Progenitor cell of endocrine pancreas (in vitro differentiated cells): ENCODE results near the gene CACNA1E. TPM values are rescaled to one million over a fixed set of nuclear protein-coding genes. Genes with fewer than 3 reads are reported as not detected.

ENCODE experiments used
- DNase-seq: peaks from one replicate; pipeline ENCODE4 v3.0.0; 2021; ENCODE audit warnings: low spot score; ENCODE audit not compliant: unreplicated experiment
- H3K27ac Mint-ChIP-seq: 2 replicates; pipeline ENCODE4 v1.8.0; 2021; ENCODE audit warnings: mild to moderate bottlenecking, moderate library complexity, mixed read lengths
- H3K27me3 Mint-ChIP-seq: 2 replicates; pipeline ENCODE4 v1.8.0; 2021; ENCODE audit warnings: mixed read lengths
- H3K36me3 Mint-ChIP-seq: 2 replicates; pipeline ENCODE4 v1.8.0; 2022; ENCODE audit warnings: mixed read lengths; ENCODE audit not compliant: insufficient read depth
- H3K4me1 Mint-ChIP-seq: 2 replicates; pipeline ENCODE4 v1.8.0; 2021; ENCODE audit warnings: low read depth, mixed read lengths
- H3K4me3 Mint-ChIP-seq: 2 replicates; pipeline ENCODE4 v1.8.0; 2021; ENCODE audit warnings: low read depth, mild to moderate bottlenecking, moderate library complexity, mixed read lengths
- H3K9me3 Mint-ChIP-seq: 2 replicates; pipeline ENCODE4 v1.8.0; 2021; ENCODE audit warnings: low read depth, mixed read lengths
- CTCF ChIP-seq: fragments of 200-600 bp; sonication (generic); IDR thresholded peaks from one replicate; pipeline ENCODE4 v1.5.0; 2021; ENCODE audit warnings: antibody characterized with exemption, mild to moderate bottlenecking; ENCODE audit not compliant: unreplicated experiment
- total RNA-seq: library from RNA; stranded (reverse); gene quantifications from 2 replicates; pipeline ENCODE4 v1.2.1, GENCODE V29; 2021

Gene CACNA1E
- total RNA-seq, 1 donor from 2014 or later, result 0.55 TPM

GRCh38 chr1:181497870-181498269, 14.6 kb downstream of the CACNA1E start:
- Mint-ChIP-seq H3K27ac (no peak overlapping the region), H3K9me3 (no peaks in the 10 kb centered on the region), H3K4me1 (peaks cover 9% of the 10 kb centered on the region), H3K36me3 (no peaks in the 10 kb centered on the region), H3K4me3 (no peak overlapping the region), H3K27me3 (peaks cover 22% of the 10 kb centered on the region)
- DNase-seq, result no peak
- TF ChIP-seq CTCF, result no peak

DNA sequence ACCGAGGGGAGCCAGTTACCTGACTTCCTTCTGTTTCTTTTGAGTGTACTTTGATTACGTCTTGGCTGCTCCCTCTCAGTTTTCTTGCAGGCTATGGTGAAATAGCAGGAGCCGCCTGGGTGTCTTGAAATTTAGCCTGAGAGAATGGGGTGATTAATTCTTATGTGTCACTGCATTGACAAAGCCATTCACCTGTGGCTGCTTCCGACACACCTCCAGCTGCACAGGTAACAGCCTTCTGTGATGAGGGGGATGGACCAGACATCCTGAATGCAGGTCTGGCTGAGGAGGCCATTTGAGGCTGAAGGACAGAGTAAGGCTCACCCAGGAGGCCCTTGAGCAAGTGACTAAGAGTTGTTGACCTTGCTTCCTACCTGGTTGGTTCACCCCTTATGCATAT, 16.5 kb downstream of the CACNA1E start:
- H3K27ac Mint-ChIP-seq, result no peak overlapping the region
- DNase-seq, result no peak
- no peak for TF ChIP-seq CTCF
- peaks cover 18% of the 10 kb centered on the region for H3K27me3 Mint-ChIP-seq
- peaks cover 11% of the 10 kb centered on the region for H3K4me1 Mint-ChIP-seq
- no peak overlapping the region for H3K4me3 Mint-ChIP-seq
- H3K36me3 Mint-ChIP-seq, result no peaks in the 10 kb centered on the region
- H3K9me3 Mint-ChIP-seq, result no peaks in the 10 kb centered on the region

- Mint-ChIP-seq H3K9me3 (no peaks in the 10 kb centered on the region), H3K36me3 (no peaks in the 10 kb centered on the region), H3K27me3 (peaks cover 18% of the 10 kb centered on the region), H3K27ac (no peak overlapping the region), H3K4me3 (no peak overlapping the region), H3K4me1 (peaks cover 10% of the 10 kb centered on the region)
- no peak for TF ChIP-seq CTCF
- DNase-seq, result no peak
These were observed 17.3 kb downstream of the CACNA1E start for GRCh38 chr1:181500636-181501035.

GRCh38 chr1:181501612-181502011, 18.3 kb downstream of the CACNA1E start:
- no peak for DNase-seq
- no peak overlapping the region for H3K4me3 Mint-ChIP-seq
- no peaks in the 10 kb centered on the region for H3K36me3 Mint-ChIP-seq
- H3K27ac Mint-ChIP-seq, result no peak overlapping the region
- peaks cover 25% of the 10 kb centered on the region for H3K27me3 Mint-ChIP-seq
- H3K4me1 Mint-ChIP-seq, result peaks cover 4% of the 10 kb centered on the region
- TF ChIP-seq CTCF, result no peak
- no peaks in the 10 kb centered on the region for H3K9me3 Mint-ChIP-seq

DNA sequence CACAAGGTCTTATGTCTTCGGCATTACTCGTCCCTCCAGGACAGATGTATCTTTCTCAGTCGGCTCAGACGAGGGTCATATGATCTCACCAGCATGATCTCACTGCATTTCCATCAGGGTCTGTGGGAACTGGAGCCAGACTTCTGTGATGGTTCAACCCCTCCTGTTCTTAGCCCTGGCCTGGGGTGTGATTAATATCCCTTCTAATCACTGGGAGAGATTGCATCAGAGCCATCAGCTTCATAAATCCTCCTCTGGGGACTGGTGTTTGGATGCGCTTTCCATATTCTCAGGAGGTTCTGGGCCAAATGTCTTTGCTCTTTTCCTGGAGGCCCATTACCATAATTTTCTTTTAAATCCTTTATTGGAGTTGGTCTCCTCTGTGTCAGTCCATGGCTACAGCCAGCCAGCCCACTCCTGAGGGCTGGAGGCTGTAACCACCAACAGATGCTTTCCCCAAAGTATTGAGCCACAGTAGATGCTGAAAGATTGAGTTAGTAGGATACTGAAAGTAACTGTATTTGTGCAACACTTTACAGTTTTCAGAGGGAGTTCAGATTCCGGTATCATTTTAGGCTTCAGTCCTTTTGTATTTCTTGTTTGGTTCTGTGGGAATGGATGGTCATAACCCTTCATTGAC, 20.0 kb downstream of the CACNA1E start:
- H3K4me1 Mint-ChIP-seq, result peaks cover 1% of the 10 kb centered on the region
- H3K27ac Mint-ChIP-seq, result no peak overlapping the region

More for the DNA sequence above, 20.0 kb downstream of the CACNA1E start:
- Mint-ChIP-seq H3K36me3 (no peaks in the 10 kb centered on the region), H3K9me3 (no peaks in the 10 kb centered on the region), H3K27me3 (peaks cover 23% of the 10 kb centered on the region), H3K4me3 (no peak overlapping the region)
- TF ChIP-seq CTCF, result no peak
- no peak for DNase-seq
